ENCODE data around the gene SYNPO2. TPM values are rescaled to one million over a fixed set of nuclear protein-coding genes. Genes with fewer than 3 reads are reported as not detected.

SYNPO2 gene
- total RNA-seq, 1 experiment from 2014 or later, result 0.93 TPM

GRCh38 chr4:118865091-118865708, 23.5 kb upstream of the SYNPO2 start:
- Histone ChIP-seq H3K27me3 (ENCODE audit: insufficient read depth, low read length) (no peaks in the 10 kb centered on the region), H2AFZ (ENCODE audit: low read depth, low read length, poor library complexity, severe bottlenecking) (peak overlapping the region; percentile 90), H4K20me1 (ENCODE audit: insufficient read depth) (no peaks in the 10 kb centered on the region), H3K27ac (ENCODE audit: low read depth, low read length) (no peak overlapping the region), H3K36me3 (ENCODE audit: control insufficient read depth in 1 of 2, insufficient read depth in 2 of 2, low read length in 2 of 2) (no peaks in the 10 kb centered on the region), H3K9me3 (ENCODE audit: control insufficient read depth in 1 of 2, insufficient read depth in 1 of 2, low read depth in 1 of 2, low read length in 2 of 2) (no peaks in the 10 kb centered on the region), H3K79me2 (ENCODE audit: insufficient read depth, low read length) (no peaks in the 10 kb centered on the region), H3K4me2 (ENCODE audit: low read length) (peak overlapping the region; percentile 56), H3K4me3 (replicated peaks in 1 of 2; ENCODE audit: low read depth in 1 of 2, low read length in 2 of 2) (peak overlapping the region in 1 of 2 experiments; percentile 22; a peak in 1 of 4 replicates), H3K9me2 (ENCODE audit: insufficient read depth) (no peaks in the 10 kb centered on the region), H3K4me1 (ENCODE audit: control insufficient read depth in 1 of 2, insufficient read depth in 2 of 2, low read length in 2 of 2) (peaks cover 0 to 9% of the 10 kb centered on the region in 2 experiments; a peak in 1 of 4 replicates), H3K9ac (ENCODE audit: low read length) (0 out of 2 replicates have a peak overlapping the region, but pooled peaks have one; percentile 3)
- DNase-seq (ENCODE audit: low read depth, low spot score) (peak; percentile 64), ATAC-seq (peak; percentile 100)
- POLR2A ChIA-PET, result interaction anchor here (1.3 to 1.4 kb wide), 2 partner anchors 11 to 30 kb away, joined by 3 to 5 read pairs; no protein-coding TSS in a partner anchor
- intact Hi-C loops (cut with micrococcal nuclease), result no loop called here
- peak; percentile 75 for TF ChIP-seq YY1 (IDR thresholded peaks at IDR 0.05; ENCODE audit: extremely low read depth, insufficient replicate concordance, low read depth, low read length)
- TF ChIP-seq MAX (IDR thresholded peaks at IDR 0.05), result no peak
- TF ChIP-seq CBX3 (IDR thresholded peaks at IDR 0.05; ENCODE audit: low read depth), result peak; percentile 61; the same call in 1 of the 2 replicates
- TF ChIP-seq CTCF (IDR thresholded peaks at IDR 0.05 in 2 of 3, conservative IDR thresholded peaks at IDR 0.05 in 1 of 3; ENCODE audit: borderline replicate concordance in 1 of 3, insufficient read depth in 1 of 3, low read depth in 2 of 3, low read length in 2 of 3), result peak; percentile 47 to 84 (median 77); a peak in 5 of 6 replicates
- no peak for TF ChIP-seq REST (IDR thresholded peaks at IDR 0.05; ENCODE audit: low read depth)
- TF ChIP-seq RAD21 (IDR thresholded peaks at IDR 0.05; ENCODE audit: low read depth), result peak; percentile 68
- no peak for TF ChIP-seq ATF3 (IDR thresholded peaks at IDR 0.05)
- TF ChIP-seq JUND (IDR thresholded peaks at IDR 0.05), result no peak
- TF ChIP-seq FOSL1 (IDR thresholded peaks at IDR 0.05; ENCODE audit: low read depth), result no peak
- no peak for TF ChIP-seq ZFX (IDR thresholded peaks at IDR 0.05)
- TF ChIP-seq SRF (IDR thresholded peaks at IDR 0.05; ENCODE audit: low read depth), result peak; percentile 17; the same call in 1 of the 2 replicates
- TF ChIP-seq POLR2AphosphoS5 (IDR thresholded peaks at IDR 0.05; ENCODE audit: low read depth, low read length), result 0 out of 2 replicates have a peak, but pooled peaks have one; percentile 22
- CTCF ChIA-PET, result interaction anchor here (0.6 to 3.1 kb wide), 14 partner anchors 9 to 238 kb away, joined by 3 to 25 read pairs (median 4); partner anchors contain the start of gene SEC24D
- RAD21 ChIA-PET (ENCODE audit: low non-redundant PET in 1 of 2, low total read pairs in 2 of 2, uncharacterized antibody in 2 of 2, unreplicated experiment in 2 of 2), result interaction anchor here in 1 of 2 experiments (0.7 to 1.0 kb wide), 2 partner anchors 91 to 93 kb away, joined by 3 read pairs; no protein-coding TSS in a partner anchor
- BruUV-seq (replicated peaks), result no TSS peak
